HepG2 (cell line): ENCODE measurements around the gene GPS1. TPM values are rescaled to one million over a fixed set of nuclear protein-coding genes. Genes with fewer than 3 reads are reported as not detected.

Experiments used
- AKNA ChIP-seq: sonication (generic); formaldehyde crosslinking; IDR thresholded peaks from 2 replicates; pipeline ENCODE4 v1.4.0; 2020; ENCODE audit warnings: missing genetic modification reagents, borderline replicate concordance
- ATF2 ChIP-seq: sonication (generic); formaldehyde crosslinking; IDR thresholded peaks from 2 replicates; pipeline ENCODE4 v1.4.0; 2020; ENCODE audit warnings: missing genetic modification reagents
- HMGA1 ChIP-seq: sonication (generic); formaldehyde crosslinking; conservative IDR thresholded peaks from 2 replicates; pipeline ENCODE4 v1.4.0; 2020; ENCODE audit warnings: missing genetic modification reagents
- HNF4G ChIP-seq, 2 experiments: sonication (generic) in 1 of 2; formaldehyde crosslinking in 1 of 2; IDR thresholded peaks; 2 replicates each; pipeline versions ENCODE4 v1.4.0 to v1.6.1; 2011 to 2020; ENCODE audit warnings: borderline replicate concordance in 2 of 2, low read depth in 2 of 2, mild to moderate bottlenecking in 2 of 2, low read length in 1 of 2, missing genetic modification reagents in 1 of 2, moderate library complexity in 1 of 2
- JUND ChIP-seq: sonication (generic); formaldehyde crosslinking; IDR thresholded peaks from 2 replicates; pipeline ENCODE4 v1.8.0; 2022; ENCODE audit warnings: mild to moderate bottlenecking, missing genetic modification reagents
- KLF9 ChIP-seq: IDR thresholded peaks from 2 replicates; pipeline ENCODE4 v1.6.1; 2016; ENCODE audit warnings: low read depth
- NAIF1 ChIP-seq: sonication (generic); formaldehyde crosslinking; IDR thresholded peaks from 2 replicates; pipeline ENCODE4 v1.5.0; 2020; ENCODE audit warnings: mild to moderate bottlenecking, missing genetic modification reagents, borderline replicate concordance
- PPARG ChIP-seq: conservative IDR thresholded peaks from 2 replicates; pipeline ENCODE4 v1.6.1; 2016; ENCODE audit warnings: missing biosample characterization, missing genetic modification reagents
- RCOR2 ChIP-seq: IDR thresholded peaks from 2 replicates; pipeline ENCODE4 v1.6.1; 2016; ENCODE audit warnings: missing biosample characterization, missing genetic modification reagents
- YY1 ChIP-seq: IDR thresholded peaks from 2 replicates; pipeline ENCODE4 v1.6.1; 2011; ENCODE audit warnings: low read length, low read depth, moderate library complexity, mild to moderate bottlenecking; ENCODE audit not compliant: insufficient read depth, insufficient replicate concordance
- ZMAT3 ChIP-seq: sonication (generic); formaldehyde crosslinking; conservative IDR thresholded peaks from 2 replicates; pipeline ENCODE4 v1.7.0; 2021; ENCODE audit warnings: missing genetic modification reagents
- ZNF12 ChIP-seq: sonication (generic); formaldehyde crosslinking; IDR thresholded peaks from 2 replicates; pipeline ENCODE4 v1.5.0; 2020; ENCODE audit warnings: missing genetic modification reagents
- ZNF143 ChIP-seq: sonication (generic); formaldehyde crosslinking; IDR thresholded peaks from 2 replicates; pipeline ENCODE4 v1.4.0; 2020; ENCODE audit warnings: missing genetic modification reagents
- ZNF672 ChIP-seq: sonication (generic); formaldehyde crosslinking; IDR thresholded peaks from 2 replicates; pipeline ENCODE4 v1.8.1; 2022; ENCODE audit warnings: missing genetic modification reagents
- ZNF737 ChIP-seq: sonication (generic); formaldehyde crosslinking; IDR thresholded peaks from 2 replicates; pipeline ENCODE4 v1.5.0; 2020; ENCODE audit warnings: missing genetic modification reagents, mild to moderate bottlenecking, borderline replicate concordance
- polyA plus RNA-seq, 8 experiments: library from polyadenylated mRNA; depleted of rRNA in 3 of 8; stranded (reverse) in 7 of 8; unstranded in 1 of 8; fragments of >200 nt; fragmentation: Illumina TruSeq in 4 of 8; extraction: Trizol in 4 of 8; gene quantifications; 2 replicates each; pipeline versions ENCODE4 v1.2.1 to v1.2.3, GENCODE V29; 2011 to 2016; ENCODE audit warnings: low read depth in 4 of 8, missing spikeins in 1 of 8, mixed read lengths in 1 of 8; ENCODE audit not compliant: insufficient read depth in 1 of 8
- total RNA-seq, 5 experiments: library from RNA; depleted of rRNA; stranded (reverse); fragments of >200 nt; fragmentation: Illumina TruSeq; extraction: Trizol; gene quantifications; 2 replicates each; pipeline ENCODE4 v1.2.3, GENCODE V29; 2016; ENCODE audit warnings: low read depth in 1 of 5
- TF ChIP-seq, protein P1 (sequence below): IDR thresholded peaks from 2 replicates; pipeline ENCODE4 v1.6.1; 2016; ENCODE audit warnings: low read depth, borderline replicate concordance
- TF ChIP-seq, protein P2 (sequence below): fragments of 450-650 bp; IDR thresholded peaks from 2 replicates; pipeline ENCODE4 v1.6.1; 2017
- TF ChIP-seq, protein P3 (sequence below): IDR thresholded peaks from 2 replicates; pipeline ENCODE4 v1.6.1; 2016; ENCODE audit warnings: low read depth

GPS1 gene
- total and polyA plus RNA-seq, 2 of the 13 experiments (the other 11 are each of a cell fraction or from before 2014, with no cell fraction given), result 124 to 128 TPM

- TF ChIP-seq AKNA (CRISPR knock-in tag) (no peak), ZNF12 (CRISPR knock-in tag) (no peak), YY1 (peak; percentile 37), HNF4G (IDR thresholded peaks at IDR 0.05; ENCODE audit: borderline replicate concordance, low read depth, low read length) (no peak), HNF4G (CRISPR knock-in tag; IDR thresholded peaks at IDR 0.05; ENCODE audit: borderline replicate concordance, low read depth) (no peak), NAIF1 (CRISPR knock-in tag) (no peak), ZNF737 (CRISPR knock-in tag) (no peak; the same call in 1 of the 2 replicates), KLF9 (CRISPR knock-in tag) (no peak), RCOR2 (no peak), ATF2 (CRISPR knock-in tag) (peak; percentile 49; the same call in 1 of the 2 replicates), ZMAT3 (CRISPR knock-in tag) (0 out of 2 replicates have a peak, but pooled peaks have one; percentile 55), JUND (no peak), ZNF143 (CRISPR knock-in tag) (no peak), HMGA1 (CRISPR knock-in tag) (no peak), ZNF672 (CRISPR knock-in tag) (no peak), PPARG (CRISPR knock-in tag) (no peak)
- TF ChIP-seq, protein P1, sequence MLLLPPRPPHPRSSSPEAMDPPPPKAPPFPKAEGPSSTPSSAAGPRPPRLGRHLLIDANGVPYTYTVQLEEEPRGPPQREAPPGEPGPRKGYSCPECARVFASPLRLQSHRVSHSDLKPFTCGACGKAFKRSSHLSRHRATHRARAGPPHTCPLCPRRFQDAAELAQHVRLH, result no peak
- TF ChIP-seq, protein P2, sequence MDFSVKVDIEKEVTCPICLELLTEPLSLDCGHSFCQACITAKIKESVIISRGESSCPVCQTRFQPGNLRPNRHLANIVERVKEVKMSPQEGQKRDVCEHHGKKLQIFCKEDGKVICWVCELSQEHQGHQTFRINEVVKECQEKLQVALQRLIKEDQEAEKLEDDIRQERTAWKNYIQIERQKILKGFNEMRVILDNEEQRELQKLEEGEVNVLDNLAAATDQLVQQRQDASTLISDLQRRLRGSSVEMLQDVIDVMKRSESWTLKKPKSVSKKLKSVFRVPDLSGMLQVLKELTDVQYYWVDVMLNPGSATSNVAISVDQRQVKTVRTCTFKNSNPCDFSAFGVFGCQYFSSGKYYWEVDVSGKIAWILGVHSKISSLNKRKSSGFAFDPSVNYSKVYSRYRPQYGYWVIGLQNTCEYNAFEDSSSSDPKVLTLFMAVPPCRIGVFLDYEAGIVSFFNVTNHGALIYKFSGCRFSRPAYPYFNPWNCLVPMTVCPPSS, result no peak
- TF ChIP-seq, protein P3, sequence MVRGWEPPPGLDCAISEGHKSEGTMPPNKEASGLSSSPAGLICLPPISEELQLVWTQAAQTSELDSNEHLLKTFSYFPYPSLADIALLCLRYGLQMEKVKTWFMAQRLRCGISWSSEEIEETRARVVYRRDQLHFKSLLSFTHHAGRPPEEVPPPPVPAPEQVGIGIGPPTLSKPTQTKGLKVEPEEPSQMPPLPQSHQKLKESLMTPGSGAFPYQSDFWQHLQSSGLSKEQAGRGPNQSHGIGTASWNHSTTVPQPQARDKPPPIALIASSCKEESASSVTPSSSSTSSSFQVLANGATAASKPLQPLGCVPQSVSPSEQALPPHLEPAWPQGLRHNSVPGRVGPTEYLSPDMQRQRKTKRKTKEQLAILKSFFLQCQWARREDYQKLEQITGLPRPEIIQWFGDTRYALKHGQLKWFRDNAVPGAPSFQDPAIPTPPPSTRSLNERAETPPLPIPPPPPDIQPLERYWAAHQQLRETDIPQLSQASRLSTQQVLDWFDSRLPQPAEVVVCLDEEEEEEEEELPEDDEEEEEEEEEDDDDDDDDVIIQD, result no peak
Observed at GRCh38 chr17:82097184-82097918, 45.7 kb downstream of the GPS1 start (continued).
